WTC11 (cell line): Measurements from ENCODE around the gene FZD1. TPM values are rescaled to one million over a fixed set of nuclear protein-coding genes. Genes with fewer than 3 reads are reported as not detected.

Experiments
- ATAC-seq: fragments of 200-7000 bp; cut with Tn5 transposase; 2 replicates; pipeline ENCODE4 v1.10.0; 2021; ENCODE audit warnings: mild to moderate bottlenecking, moderate library complexity
- CTCF ChIA-PET: fragments of 300-600 bp; sonication (Branson Sonifier 250); formaldehyde crosslinking; loops from one replicate; lab custom pipeline; 2021; ENCODE audit warnings: antibody characterized with exemption; lab: Charles Lee
- POLR2A ChIA-PET: fragments of 350-600 bp; sonication (Branson Sonifier 250); formaldehyde crosslinking; loops from one replicate; lab custom pipeline; 2021; ENCODE audit warnings: antibody characterized with exemption; lab: Charles Lee
- DNase-seq: peaks from one replicate; pipeline ENCODE4 v3.0.0; 2021; ENCODE audit warnings: low spot score
- H3K27ac Mint-ChIP-seq: 2 replicates; pipeline ENCODE4 v1.8.0; 2021; ENCODE audit warnings: mixed read lengths
- H3K27me3 Mint-ChIP-seq: 2 replicates; pipeline ENCODE4 v1.8.0; 2021; ENCODE audit warnings: low read depth, mild to moderate bottlenecking, moderate library complexity, mixed read lengths
- H3K36me3 Mint-ChIP-seq: 2 replicates; pipeline ENCODE4 v1.8.0; 2021; ENCODE audit warnings: mixed read lengths
- H3K4me1 Mint-ChIP-seq: 2 replicates; pipeline ENCODE4 v1.8.0; 2022; ENCODE audit warnings: mixed read lengths
- H3K4me3 Mint-ChIP-seq: 2 replicates; pipeline ENCODE4 v1.8.0; 2021; ENCODE audit warnings: mild to moderate bottlenecking, moderate library complexity, mixed read lengths
- H3K9me3 Mint-ChIP-seq: 2 replicates; pipeline ENCODE4 v1.8.0; 2021; ENCODE audit warnings: mixed read lengths
- ARID4B ChIP-seq: sonication (generic); formaldehyde crosslinking; IDR thresholded peaks from 2 replicates; pipeline ENCODE4 v1.8.0; 2023; ENCODE audit warnings: missing genetic modification reagents, mild to moderate bottlenecking, borderline replicate concordance
- ATF1 ChIP-seq: sonication (generic); formaldehyde crosslinking; IDR thresholded peaks from 2 replicates; pipeline ENCODE4 v1.8.1; 2023; ENCODE audit warnings: mild to moderate bottlenecking, moderate library complexity, missing genetic modification reagents
- ATF2 ChIP-seq: sonication (generic); formaldehyde crosslinking; IDR thresholded peaks from 2 replicates; pipeline ENCODE4 v1.8.1; 2022; ENCODE audit warnings: low read depth, missing genetic modification reagents, borderline replicate concordance
- CREM ChIP-seq: sonication (generic); formaldehyde crosslinking; IDR thresholded peaks from 2 replicates; pipeline ENCODE4 v1.8.1; 2022; ENCODE audit warnings: mild to moderate bottlenecking, missing genetic modification reagents, moderate library complexity
- E2F4 ChIP-seq: sonication (generic); formaldehyde crosslinking; IDR thresholded peaks from 2 replicates; pipeline ENCODE4 v1.8.1; 2022; ENCODE audit warnings: low read depth, mild to moderate bottlenecking, moderate library complexity, missing genetic modification reagents, borderline replicate concordance
- HMGXB4 ChIP-seq: sonication (generic); formaldehyde crosslinking; IDR thresholded peaks from 2 replicates; pipeline ENCODE4 v1.8.1; 2023; ENCODE audit warnings: mild to moderate bottlenecking, moderate library complexity, missing genetic modification reagents
- JAZF1 ChIP-seq: fragments of 250-450 bp; sonication (Bioruptor Pico); IDR thresholded peaks from 2 replicates; pipeline ENCODE4 v1.9.0; 2021; ENCODE audit warnings: moderate library complexity, mild to moderate bottlenecking, inconsistent platforms
- MAX ChIP-seq: sonication (generic); formaldehyde crosslinking; IDR thresholded peaks from 2 replicates; pipeline ENCODE4 v1.8.0; 2022; ENCODE audit warnings: mild to moderate bottlenecking, missing genetic modification reagents
- NR1H2 ChIP-seq: sonication (generic); formaldehyde crosslinking; IDR thresholded peaks from 2 replicates; pipeline ENCODE4 v1.9.0; 2021; ENCODE audit warnings: mild to moderate bottlenecking, moderate library complexity, missing genetic modification reagents
- PRRX2 ChIP-seq: fragments of 250-450 bp; sonication (Bioruptor Pico); IDR thresholded peaks from 2 replicates; pipeline ENCODE4 v1.8.0; 2021; ENCODE audit warnings: mild to moderate bottlenecking
- STAT6 ChIP-seq: sonication (generic); formaldehyde crosslinking; conservative IDR thresholded peaks from 2 replicates; pipeline ENCODE4 v1.8.1; 2023; ENCODE audit warnings: mild to moderate bottlenecking, low read depth, missing genetic modification reagents, moderate library complexity
- TCF7 ChIP-seq: sonication (generic); formaldehyde crosslinking; IDR thresholded peaks from 2 replicates; pipeline ENCODE4 v1.8.0; 2022; ENCODE audit warnings: mild to moderate bottlenecking, low read depth, missing genetic modification reagents, moderate library complexity
- ZBTB21 ChIP-seq: sonication (generic); formaldehyde crosslinking; IDR thresholded peaks from 2 replicates; pipeline ENCODE4 v1.8.1; 2023; ENCODE audit warnings: mild to moderate bottlenecking, missing genetic modification reagents, borderline replicate concordance
- ZBTB43 ChIP-seq: sonication (generic); formaldehyde crosslinking; IDR thresholded peaks from 2 replicates; pipeline ENCODE4 v1.8.1; 2023; ENCODE audit warnings: mild to moderate bottlenecking, missing genetic modification reagents
- ZNF281 ChIP-seq: sonication (generic); formaldehyde crosslinking; IDR thresholded peaks from 2 replicates; pipeline ENCODE4 v1.8.0; 2023; ENCODE audit warnings: mild to moderate bottlenecking, missing genetic modification reagents
- ZNF512 ChIP-seq: sonication (generic); formaldehyde crosslinking; IDR thresholded peaks from 2 replicates; pipeline ENCODE4 v1.8.1; 2022; ENCODE audit warnings: missing genetic modification reagents, borderline replicate concordance
- total RNA-seq: library from RNA; stranded (reverse); gene quantifications from 3 replicates; pipeline ENCODE4 v1.2.3, GENCODE V29; 2021

The FZD1 gene
- total RNA-seq, 1 experiment from 2014 or later = 2.0 TPM

- no peak for TF ChIP-seq ZNF512
- TF ChIP-seq TCF7 = no peak
- TF ChIP-seq ARID4B (CRISPR knock-in tag) = no peak
- no peak for TF ChIP-seq HMGXB4
- TF ChIP-seq NR1H2 (CRISPR knock-in tag) = no peak
- TF ChIP-seq, all 79 proteins: peak for 0
These were observed 28.9 kb upstream of the FZD1 start (continued) for GRCh38 chr7:91235211-91235832.

GRCh38 chr7:91239171-91239604 is 25.0 kb upstream of the FZD1 start:
- CTCF ChIA-PET = interaction anchor here (1.0 to 1.7 kb wide), 3 partner anchors 20 to 156 kb away, joined by 3 to 4 read pairs (median 4); no protein-coding TSS in a partner anchor
- ATAC-seq (no peak), DNase-seq (no peak)
- H3K4me1 Mint-ChIP-seq = 0 out of 2 replicates have a peak, but pooled peaks cover 5% of the 10 kb centered on the region
- H3K36me3 Mint-ChIP-seq = no peaks in the 10 kb centered on the region
- POLR2A ChIA-PET = no interaction called here
- no peaks in the 10 kb centered on the region for H3K9me3 Mint-ChIP-seq
- H3K4me3 Mint-ChIP-seq = no peak overlapping the region
- H3K27me3 Mint-ChIP-seq = no peaks in the 10 kb centered on the region; the same call in 1 of the 2 replicates
- H3K27ac Mint-ChIP-seq = no peak overlapping the region
- TF ChIP-seq STAT6 (CRISPR knock-in tag) (no peak), ATF2 (CRISPR knock-in tag) (no peak), ATF1 (CRISPR knock-in tag) (no peak), CREM (CRISPR knock-in tag) (no peak), MAX (CRISPR knock-in tag) (no peak), JAZF1 (CRISPR knock-in tag) (no peak), ZNF281 (no peak), PRRX2 (CRISPR knock-in tag) (no peak), E2F4 (CRISPR knock-in tag) (no peak), ZBTB43 (CRISPR knock-in tag) (no peak), ZBTB21 (CRISPR knock-in tag) (no peak)
